ENCODE data around the gene MCC.

The MCC gene

DNA sequence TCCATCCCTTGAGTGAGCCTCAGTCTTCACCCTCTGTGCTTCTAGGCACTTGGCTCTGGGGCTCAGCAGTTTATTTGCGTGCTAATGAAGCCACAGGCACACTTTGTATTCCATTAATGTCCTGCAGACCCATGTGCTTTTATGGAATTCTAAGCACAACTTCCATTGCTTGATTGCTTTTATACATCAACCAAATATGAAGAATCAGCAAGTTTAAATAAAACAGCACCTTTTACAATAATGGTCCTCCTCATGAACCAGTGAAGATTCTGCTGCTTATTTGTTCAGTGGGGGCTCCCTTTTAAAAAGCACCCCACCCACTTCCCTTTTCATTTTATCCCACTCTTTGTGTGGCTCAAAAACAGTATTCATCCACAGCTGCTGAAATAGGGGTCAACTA lies 451.4 kb downstream of the MCC start:
- TF ChIP-seq, protein P1, sequence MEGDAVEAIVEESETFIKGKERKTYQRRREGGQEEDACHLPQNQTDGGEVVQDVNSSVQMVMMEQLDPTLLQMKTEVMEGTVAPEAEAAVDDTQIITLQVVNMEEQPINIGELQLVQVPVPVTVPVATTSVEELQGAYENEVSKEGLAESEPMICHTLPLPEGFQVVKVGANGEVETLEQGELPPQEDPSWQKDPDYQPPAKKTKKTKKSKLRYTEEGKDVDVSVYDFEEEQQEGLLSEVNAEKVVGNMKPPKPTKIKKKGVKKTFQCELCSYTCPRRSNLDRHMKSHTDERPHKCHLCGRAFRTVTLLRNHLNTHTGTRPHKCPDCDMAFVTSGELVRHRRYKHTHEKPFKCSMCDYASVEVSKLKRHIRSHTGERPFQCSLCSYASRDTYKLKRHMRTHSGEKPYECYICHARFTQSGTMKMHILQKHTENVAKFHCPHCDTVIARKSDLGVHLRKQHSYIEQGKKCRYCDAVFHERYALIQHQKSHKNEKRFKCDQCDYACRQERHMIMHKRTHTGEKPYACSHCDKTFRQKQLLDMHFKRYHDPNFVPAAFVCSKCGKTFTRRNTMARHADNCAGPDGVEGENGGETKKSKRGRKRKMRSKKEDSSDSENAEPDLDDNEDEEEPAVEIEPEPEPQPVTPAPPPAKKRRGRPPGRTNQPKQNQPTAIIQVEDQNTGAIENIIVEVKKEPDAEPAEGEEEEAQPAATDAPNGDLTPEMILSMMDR (IDR thresholded peaks at IDR 0.05; ENCODE audit: insufficient read depth, low read length, missing control alignments), result no peak
- POLR2A ChIA-PET, result no interaction called here
- no peak for DNase-seq (ENCODE audit: low read depth, low spot score)
- CTCF ChIA-PET, result interaction anchor here (1.9 kb wide), 1 partner anchor 293 kb away, joined by 4 read pairs; no protein-coding TSS in a partner anchor
- H3K4me3 ChIP-seq (ENCODE audit: low read depth, low read length), result no peak overlapping the region

DNA sequence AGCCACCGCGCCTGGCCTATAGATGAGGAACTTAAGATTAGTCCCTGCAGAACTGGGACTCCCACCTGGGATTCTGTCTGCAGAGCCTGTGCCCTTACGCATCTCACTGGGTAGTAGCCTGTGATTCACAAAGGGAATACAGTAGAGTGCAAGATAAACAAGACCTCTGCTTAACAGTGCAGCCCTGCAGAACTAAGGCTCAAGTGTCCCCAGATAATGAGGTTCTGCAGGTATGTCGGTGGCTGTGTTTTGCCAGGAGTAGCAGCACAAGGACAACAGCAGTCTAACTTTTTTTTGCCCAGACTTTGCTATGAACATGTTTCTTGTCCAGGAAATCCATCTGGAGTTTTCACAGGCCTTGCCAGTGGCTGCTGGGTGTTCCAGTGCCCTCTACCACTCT lies 451.9 kb downstream of the MCC start:
- H3K4me3 ChIP-seq (ENCODE audit: low read depth, low read length), result no peak overlapping the region
- TF ChIP-seq, protein P1 (IDR thresholded peaks at IDR 0.05; ENCODE audit: insufficient read depth, low read length, missing control alignments), result no peak
- POLR2A ChIA-PET, result no interaction called here
- no peak for DNase-seq (ENCODE audit: low read depth, low spot score)
- CTCF ChIA-PET, result no interaction called here

DNA sequence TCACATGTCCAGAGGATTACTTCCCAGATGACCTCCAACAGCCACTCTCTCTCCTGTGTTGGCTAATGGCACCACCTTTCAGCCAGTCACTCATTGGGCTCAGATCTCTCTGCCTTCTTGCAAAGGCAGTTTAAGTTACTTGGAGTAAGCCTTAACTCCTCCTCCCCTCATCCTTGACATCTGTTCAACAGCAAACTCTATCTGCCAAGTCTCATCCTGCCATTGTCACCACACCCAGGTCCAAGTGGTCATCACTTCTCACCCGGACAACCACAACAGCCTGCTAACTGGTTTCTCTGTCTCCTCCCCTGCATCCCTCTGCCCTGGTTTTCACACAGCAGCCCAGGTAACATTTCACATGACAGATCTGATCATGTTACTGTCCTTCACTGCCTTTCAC lies 453.2 kb downstream of the MCC start:
- TF ChIP-seq, protein P1 (IDR thresholded peaks at IDR 0.05; ENCODE audit: insufficient read depth, low read length, missing control alignments), result no peak
- POLR2A ChIA-PET, result interaction anchor here (0.6 kb wide), 1 partner anchor 59 kb away, joined by 4 read pairs; the partner anchor contains the start of gene DCP2
- H3K4me3 ChIP-seq (ENCODE audit: low read depth, low read length), result no peak overlapping the region
- CTCF ChIA-PET, result no interaction called here
- no peak for DNase-seq (ENCODE audit: low read depth, low spot score)

DNA sequence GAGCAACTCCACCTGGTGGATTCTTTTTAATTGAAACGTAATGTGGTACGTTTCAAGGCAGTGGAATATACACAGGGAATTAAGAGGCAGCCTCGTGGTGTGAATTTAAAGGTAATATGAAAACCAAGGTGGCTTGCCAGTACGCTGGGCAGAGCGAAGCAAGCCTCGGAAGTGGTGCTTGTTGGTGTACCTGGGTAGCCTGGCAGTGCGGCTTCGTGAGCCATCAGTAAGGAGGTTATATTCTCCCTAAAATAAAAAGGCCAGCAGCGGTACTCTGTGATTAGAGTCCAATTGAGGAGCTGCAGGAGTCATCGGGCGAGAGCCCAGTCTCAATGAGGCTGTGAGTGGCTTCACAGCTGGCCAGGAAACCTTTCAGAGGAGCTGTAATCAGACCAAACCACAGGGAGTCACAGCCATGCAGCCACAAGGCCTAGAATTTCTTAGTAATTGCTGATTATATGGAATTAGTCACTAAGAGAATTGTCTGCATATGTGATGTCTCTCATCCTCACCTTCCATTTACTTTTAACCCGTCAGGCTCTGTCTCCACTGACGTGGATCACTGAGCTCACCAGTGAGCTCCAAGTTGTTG lies 454.0 kb downstream of the MCC start:
- H3K4me3 ChIP-seq (ENCODE audit: low read depth, low read length), result no peak overlapping the region
- DNase-seq (ENCODE audit: low read depth, low spot score), result no peak
- TF ChIP-seq, protein P1 (IDR thresholded peaks at IDR 0.05; ENCODE audit: insufficient read depth, low read length, missing control alignments), result no peak
- ChIA-PET POLR2A (interaction anchor here (0.6 kb wide), 1 partner anchor 58 kb away, joined by 4 read pairs; the partner anchor contains the start of gene DCP2), CTCF (interaction anchor here (0.7 to 1.7 kb wide), 4 partner anchors 13 to 345 kb away, joined by 3 to 9 read pairs (median 3); no protein-coding TSS in a partner anchor)

DNA sequence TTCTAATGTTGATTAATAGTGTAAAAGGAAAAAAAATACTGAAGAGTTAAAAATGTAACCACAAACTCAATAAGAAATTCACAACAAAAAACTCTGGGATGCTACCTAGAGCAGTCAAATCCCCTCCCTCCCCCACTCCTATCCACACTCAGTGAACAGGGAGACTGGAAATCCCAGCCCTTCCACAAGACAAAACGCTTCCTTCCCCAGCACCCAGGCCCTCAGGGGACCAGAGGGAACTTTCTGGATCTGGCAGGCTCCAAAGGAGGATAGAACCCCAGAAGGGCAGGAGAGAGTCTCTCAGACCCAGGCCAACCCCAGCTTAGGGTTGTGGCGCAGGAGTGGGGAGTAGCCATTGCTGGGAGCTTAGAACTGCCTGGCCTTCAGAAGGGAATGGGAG lies 456.7 kb downstream of the MCC start:
- ChIA-PET CTCF (no interaction called here), POLR2A (no interaction called here)
- no peak for DNase-seq (ENCODE audit: low read depth, low spot score)
- no peak overlapping the region for H3K4me3 ChIP-seq (ENCODE audit: low read depth, low read length)
- TF ChIP-seq, protein P1 (IDR thresholded peaks at IDR 0.05; ENCODE audit: insufficient read depth, low read length, missing control alignments), result no peak

DNA sequence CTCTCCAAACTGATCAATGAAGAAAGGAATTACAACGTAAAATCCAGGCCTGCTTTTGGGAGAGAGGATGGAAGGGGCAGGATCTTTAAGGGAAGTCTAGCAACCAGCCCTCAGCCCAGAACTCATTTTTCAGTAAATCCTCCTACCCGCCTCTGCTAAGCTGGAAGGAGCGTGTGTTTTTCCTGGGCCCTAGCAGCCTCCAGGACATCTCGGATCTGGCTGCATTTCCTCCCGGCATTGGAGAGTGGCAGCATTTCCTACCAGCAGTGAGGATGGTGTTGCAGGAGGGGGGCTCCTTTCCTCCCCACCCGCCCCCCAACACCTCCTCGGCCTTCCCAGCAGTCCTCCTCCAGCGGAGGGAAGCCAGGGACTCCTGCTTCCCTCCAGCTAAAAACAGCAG lies 457.1 kb downstream of the MCC start:
- ChIA-PET POLR2A (no interaction called here), CTCF (interaction anchor here (1.9 kb wide), 1 partner anchor 35 kb away, joined by 9 read pairs; no protein-coding TSS in a partner anchor)
- H3K4me3 ChIP-seq (ENCODE audit: low read depth, low read length), result no peak overlapping the region
- TF ChIP-seq, protein P1 (IDR thresholded peaks at IDR 0.05; ENCODE audit: insufficient read depth, low read length, missing control alignments), result no peak
- no peak for DNase-seq (ENCODE audit: low read depth, low spot score)
